SJSA1 (cell line): ENCODE data around the gene PSENEN. TPM values are rescaled to one million over a fixed set of nuclear protein-coding genes. Genes with fewer than 3 reads are reported as not detected.
"Not testable (repeated sequence)": the region's sequence is repeated elsewhere in the genome, so short reads cannot be mapped to it uniquely, and the experiment has no call there.

ENCODE experiments used
- DNase-seq, 2 experiments: peaks; one replicate each; pipeline ENCODE4 v3.0.0-alpha.2; 2015 to 2020; ENCODE audit warnings: low spot score in 2 of 2, low read depth in 1 of 2
- H3K27ac ChIP-seq: fragments of 250-450 bp; sonication (Bioruptor Pico); 2 replicates; pipeline ENCODE4 v1.5.1; 2020; ENCODE audit warnings: mild to moderate bottlenecking, moderate library complexity
- H3K27me3 ChIP-seq: fragments of 250-450 bp; sonication (Bioruptor Pico); replicated peaks from 2 replicates; pipeline ENCODE4 v1.5.1; 2020; ENCODE audit warnings: mild to moderate bottlenecking, moderate library complexity
- H3K36me3 ChIP-seq: fragments of 250-450 bp; sonication (Bioruptor Pico); 2 replicates; pipeline ENCODE4 v1.5.1; 2020; ENCODE audit warnings: mild to moderate bottlenecking
- H3K4me1 ChIP-seq: fragments of 250-450 bp; sonication (Bioruptor Pico); replicated peaks from 2 replicates; pipeline ENCODE4 v1.6.1; 2021; ENCODE audit warnings: mild to moderate bottlenecking
- H3K4me3 ChIP-seq: fragments of 250-450 bp; sonication (Bioruptor Pico); 2 replicates; pipeline ENCODE4 v1.5.1; 2020; ENCODE audit warnings: mild to moderate bottlenecking
- H3K9me3 ChIP-seq: fragments of 250-450 bp; sonication (Bioruptor Pico); replicated peaks from 2 replicates; pipeline ENCODE4 v1.5.1; 2020; ENCODE audit warnings: mild to moderate bottlenecking
- total RNA-seq: library from RNA; depleted of rRNA; stranded (reverse); fragments of >200 nt; shearing (Covaris generic); gene quantifications from 2 replicates; pipeline ENCODE4 v1.2.3, GENCODE V29; 2014

The PSENEN gene
- total RNA-seq, 1 experiment from 2014 or later = 28.7 TPM

- H3K9me3 ChIP-seq = no peaks in the 10 kb centered on the region
- H3K36me3 ChIP-seq = peaks cover 92% of the 10 kb centered on the region
Measured at GRCh38 chr19:35723671-35724070, 21.8 kb upstream of the PSENEN start.

GRCh38 chr19:35724132-35724531, 21.3 kb upstream of the PSENEN start:
- peaks cover 93% of the 10 kb centered on the region for H3K36me3 ChIP-seq
- H3K4me1 ChIP-seq, H3K9me3 ChIP-seq, H3K27ac ChIP-seq, H3K4me3 ChIP-seq, H3K27me3 ChIP-seq, DNase-seq: not testable (repeated sequence)

More at GRCh38 chr19:35723671-35724070, 21.8 kb upstream of the PSENEN start:
- no peak overlapping the region for H3K4me3 ChIP-seq
- no peak overlapping the region for H3K27ac ChIP-seq
- H3K4me1 ChIP-seq = peaks cover 7% of the 10 kb centered on the region
- DNase-seq = no peak
- H3K27me3 ChIP-seq = no peaks in the 10 kb centered on the region

DNA sequence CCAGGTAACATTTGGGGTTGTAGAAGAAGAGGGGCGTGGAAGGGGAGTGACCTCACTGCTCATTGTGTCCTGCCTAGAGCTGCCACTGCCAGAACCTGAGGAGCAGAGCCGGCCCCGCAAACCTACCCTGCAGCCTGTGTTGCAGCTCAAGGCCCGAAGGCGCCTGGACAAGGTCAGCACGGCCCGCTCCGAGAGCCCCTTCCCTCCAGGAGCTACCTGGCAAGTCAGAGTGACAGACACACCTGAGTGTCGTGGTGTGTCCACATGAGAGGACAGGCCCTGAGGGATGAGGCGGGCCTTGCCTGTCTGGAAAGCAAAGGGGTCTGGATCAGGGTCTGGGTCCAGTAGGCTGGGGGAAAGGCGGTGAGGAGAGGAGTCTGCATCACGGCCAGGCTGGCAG, 20.9 kb upstream of the PSENEN start:
- H3K4me1 ChIP-seq = no peaks in the 10 kb centered on the region; the same call in 1 of the 2 replicates
- H3K4me3 ChIP-seq = no peak overlapping the region
- no peak overlapping the region for H3K27ac ChIP-seq
- no peak for DNase-seq
- H3K36me3 ChIP-seq = peaks cover 93% of the 10 kb centered on the region
- H3K27me3 ChIP-seq = no peaks in the 10 kb centered on the region
- no peaks in the 10 kb centered on the region for H3K9me3 ChIP-seq

DNA sequence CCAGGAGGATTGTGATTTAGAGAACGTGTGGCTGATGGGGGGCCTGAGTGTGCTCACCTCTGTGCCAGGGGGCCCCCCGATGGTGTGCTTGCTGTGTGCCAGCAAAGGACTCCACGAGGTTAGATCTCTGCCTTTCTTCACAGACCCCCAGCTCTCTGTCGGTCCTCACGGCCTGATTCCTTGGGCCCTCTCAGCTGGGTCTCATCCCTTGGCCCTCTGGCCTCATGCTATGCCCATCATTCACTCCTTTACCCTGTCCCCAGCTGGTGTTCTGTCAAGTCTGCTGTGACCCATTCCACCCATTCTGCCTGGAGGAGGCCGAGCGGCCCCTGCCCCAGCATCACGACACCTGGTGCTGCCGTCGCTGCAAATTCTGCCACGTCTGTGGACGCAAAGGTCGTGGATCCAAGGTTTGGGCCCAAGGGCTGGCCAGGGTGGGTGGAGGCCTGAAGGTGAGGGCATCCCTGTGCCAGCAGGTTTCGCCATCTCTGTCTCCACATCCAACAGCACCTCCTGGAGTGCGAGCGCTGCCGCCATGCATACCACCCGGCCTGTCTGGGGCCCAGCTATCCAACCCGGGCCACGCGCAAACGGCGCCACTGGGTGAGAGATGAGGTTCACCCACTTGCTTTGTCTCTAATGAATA, 20.1 kb upstream of the PSENEN start:
- Histone ChIP-seq H3K4me1 (no peaks in the 10 kb centered on the region), H3K9me3 (no peaks in the 10 kb centered on the region), H3K36me3 (peaks cover 94% of the 10 kb centered on the region), H3K4me3 (no peak overlapping the region), H3K27ac (no peak overlapping the region), H3K27me3 (no peaks in the 10 kb centered on the region)
- DNase-seq = no peak

- no peak overlapping the region for H3K4me3 ChIP-seq
- H3K27me3 ChIP-seq = no peaks in the 10 kb centered on the region
- H3K36me3 ChIP-seq = peaks cover 98% of the 10 kb centered on the region
- DNase-seq = no peak
- no peaks in the 10 kb centered on the region for H3K9me3 ChIP-seq
- H3K27ac ChIP-seq = no peak overlapping the region
- no peaks in the 10 kb centered on the region for H3K4me1 ChIP-seq
Measured at GRCh38 chr19:35727053-35727955, 18.1 kb upstream of the PSENEN start.

DNA sequence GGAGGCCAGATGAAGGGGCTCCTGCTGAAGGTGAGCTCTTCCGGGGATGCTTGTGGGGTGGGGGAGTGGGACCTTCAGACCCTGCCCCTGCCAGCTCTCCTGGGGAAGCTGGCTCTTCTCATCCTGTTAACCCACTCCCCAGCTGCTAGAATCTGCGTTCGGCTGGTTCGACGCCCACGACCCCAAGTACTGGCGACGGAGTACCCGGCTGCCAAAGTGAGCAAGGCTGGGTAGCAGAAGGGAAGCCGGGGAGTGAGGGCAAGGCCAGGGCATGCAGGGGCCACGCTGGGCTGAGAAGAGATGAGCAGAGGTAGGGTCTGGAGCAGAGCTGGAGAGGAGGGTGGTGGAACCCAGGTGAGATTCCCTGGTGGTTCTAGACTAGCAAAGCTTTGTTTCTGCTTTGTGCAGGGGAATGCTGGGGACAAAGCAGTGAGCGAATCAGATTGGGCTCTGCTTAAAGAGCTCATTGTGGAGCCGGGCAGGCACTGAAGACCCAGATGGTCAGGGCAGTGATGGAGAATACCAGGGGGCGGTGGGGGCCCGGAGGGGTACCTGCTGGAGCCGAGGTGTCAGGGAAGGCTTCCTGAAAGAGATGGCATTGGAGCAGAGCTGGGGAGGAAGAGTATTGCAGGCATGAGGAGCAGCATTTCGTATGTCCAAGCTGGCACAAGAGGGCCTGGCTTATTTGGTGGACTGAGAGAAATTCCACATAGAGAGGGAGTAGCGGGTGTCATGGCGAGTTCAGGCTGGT, 17.3 kb upstream of the PSENEN start:
- no peaks in the 10 kb centered on the region for H3K27me3 ChIP-seq
- DNase-seq = no peak
- H3K36me3 ChIP-seq = peaks cover 97% of the 10 kb centered on the region

GRCh38 chr19:35729021-35729420, 16.4 kb upstream of the PSENEN start:
- no peaks in the 10 kb centered on the region for H3K4me1 ChIP-seq
- peaks cover 95% of the 10 kb centered on the region for H3K36me3 ChIP-seq
- DNase-seq = no peak
- no peak overlapping the region for H3K27ac ChIP-seq
- no peaks in the 10 kb centered on the region for H3K27me3 ChIP-seq
- H3K9me3 ChIP-seq = no peaks in the 10 kb centered on the region
- H3K4me3 ChIP-seq = no peak overlapping the region

More for the DNA sequence above, 17.3 kb upstream of the PSENEN start:
- Histone ChIP-seq H3K9me3 (no peaks in the 10 kb centered on the region), H3K27ac (no peak overlapping the region), H3K4me1 (no peaks in the 10 kb centered on the region), H3K4me3 (no peak overlapping the region)

DNA sequence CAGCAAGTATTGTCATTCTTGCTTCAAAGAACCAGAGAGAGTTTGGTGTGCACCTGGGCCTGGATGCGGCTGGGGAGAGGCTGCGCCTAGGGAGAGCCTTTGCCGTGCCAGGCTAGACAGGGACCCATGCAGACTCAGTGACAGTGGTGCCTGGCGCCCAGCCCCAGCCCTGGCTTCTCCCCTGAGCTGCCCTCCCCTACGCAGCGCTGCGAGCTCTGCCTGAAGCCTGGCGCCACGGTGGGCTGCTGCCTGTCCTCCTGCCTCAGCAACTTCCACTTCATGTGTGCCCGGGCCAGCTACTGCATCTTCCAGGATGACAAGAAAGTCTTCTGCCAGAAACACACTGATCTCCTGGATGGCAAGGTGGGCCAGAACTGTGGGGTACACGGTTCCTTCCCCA, 15.7 kb upstream of the PSENEN start:
- H3K9me3 ChIP-seq = no peaks in the 10 kb centered on the region
- no peak for DNase-seq
- no peaks in the 10 kb centered on the region for H3K27me3 ChIP-seq
- H3K27ac ChIP-seq = no peak overlapping the region
- H3K4me3 ChIP-seq = no peak overlapping the region
- peaks cover 95% of the 10 kb centered on the region for H3K36me3 ChIP-seq
- H3K4me1 ChIP-seq = no peaks in the 10 kb centered on the region

DNA sequence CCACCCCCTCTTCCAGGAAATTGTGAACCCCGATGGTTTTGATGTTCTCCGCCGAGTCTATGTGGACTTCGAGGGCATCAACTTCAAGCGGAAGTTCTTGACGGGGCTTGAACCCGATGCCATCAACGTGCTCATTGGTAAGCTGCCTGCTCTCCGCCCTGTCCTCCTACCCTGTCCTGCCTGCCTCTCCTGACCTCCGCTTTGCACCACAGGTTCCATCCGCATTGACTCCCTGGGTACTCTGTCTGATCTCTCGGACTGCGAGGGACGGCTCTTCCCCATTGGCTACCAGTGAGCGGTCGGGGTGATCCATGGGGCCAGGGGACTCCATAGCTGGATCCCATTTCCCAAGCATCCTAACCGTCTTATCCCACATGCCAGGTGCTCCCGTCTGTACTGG, 15.1 kb upstream of the PSENEN start:
- peaks cover 95% of the 10 kb centered on the region for H3K36me3 ChIP-seq

DNA sequence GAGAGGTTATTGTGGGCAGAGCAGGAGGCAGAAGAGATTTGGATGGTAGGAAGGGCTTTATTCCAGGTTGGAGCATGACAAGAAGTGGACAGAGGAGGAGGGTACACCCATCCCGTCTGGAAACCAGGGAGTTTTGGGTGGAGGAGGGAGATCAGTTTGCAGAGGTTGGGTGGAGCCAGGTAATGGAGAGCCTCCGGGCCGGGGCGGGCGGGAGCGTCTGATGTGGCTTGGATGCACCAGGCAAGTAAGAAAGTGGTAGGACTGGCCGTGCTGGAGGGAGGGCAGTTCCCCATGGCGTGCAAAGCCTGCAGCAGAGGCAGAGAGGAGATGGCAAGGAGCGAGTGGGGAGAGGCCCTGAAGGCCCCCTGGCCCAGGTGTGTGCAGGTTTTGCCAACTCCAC, 14.1 kb upstream of the PSENEN start:
- Histone ChIP-seq H3K36me3 (peaks cover 95% of the 10 kb centered on the region), H3K9me3 (no peaks in the 10 kb centered on the region), H3K27me3 (no peaks in the 10 kb centered on the region), H3K4me3 (no peak overlapping the region), H3K27ac (no peak overlapping the region), H3K4me1 (no peaks in the 10 kb centered on the region)
- DNase-seq = no peak

More for the DNA sequence above, 15.1 kb upstream of the PSENEN start:
- DNase-seq = no peak
- Histone ChIP-seq H3K27me3 (no peaks in the 10 kb centered on the region), H3K27ac (no peak overlapping the region), H3K4me3 (no peak overlapping the region), H3K4me1 (no peaks in the 10 kb centered on the region), H3K9me3 (no peaks in the 10 kb centered on the region)

- DNase-seq = no peak
- Histone ChIP-seq H3K4me1 (no peaks in the 10 kb centered on the region), H3K27me3 (no peaks in the 10 kb centered on the region), H3K9me3 (no peaks in the 10 kb centered on the region), H3K4me3 (no peak overlapping the region), H3K27ac (no peak overlapping the region), H3K36me3 (peaks cover 97% of the 10 kb centered on the region)
Measured at GRCh38 chr19:35731779-35732405, 13.6 kb upstream of the PSENEN start.

GRCh38 chr19:35732540-35733179, 12.8 kb upstream of the PSENEN start:
- Histone ChIP-seq H3K9me3 (no peaks in the 10 kb centered on the region), H3K4me1 (no peaks in the 10 kb centered on the region), H3K27ac (no peak overlapping the region), H3K27me3 (no peaks in the 10 kb centered on the region), H3K4me3 (no peak overlapping the region), H3K36me3 (peaks cover 97% of the 10 kb centered on the region)
- no peak for DNase-seq
